Gastroesophageal sphincter (tissue), 3 donors: ENCODE results near the gene SMAD2.

ENCODE experiments used
- EP300 ChIP-seq: sonication (generic); formaldehyde crosslinking; IDR thresholded peaks from one replicate; pipeline ENCODE4 v1.6.1; 2017; ENCODE audit warnings: antibody characterized with exemption, mild to moderate bottlenecking
- TF ChIP-seq, protein P1 (sequence below), 4 experiments: fragments of 200-600 bp in 2 of 4; fragments of 450-650 bp in 2 of 4; sonication (generic) in 1 of 4; IDR thresholded peaks; one replicate each; pipeline ENCODE4 v1.5.1; 2017 to 2019; ENCODE audit warnings: antibody characterized with exemption in 4 of 4, mild to moderate bottlenecking in 2 of 4, moderate library complexity in 2 of 4

DNA sequence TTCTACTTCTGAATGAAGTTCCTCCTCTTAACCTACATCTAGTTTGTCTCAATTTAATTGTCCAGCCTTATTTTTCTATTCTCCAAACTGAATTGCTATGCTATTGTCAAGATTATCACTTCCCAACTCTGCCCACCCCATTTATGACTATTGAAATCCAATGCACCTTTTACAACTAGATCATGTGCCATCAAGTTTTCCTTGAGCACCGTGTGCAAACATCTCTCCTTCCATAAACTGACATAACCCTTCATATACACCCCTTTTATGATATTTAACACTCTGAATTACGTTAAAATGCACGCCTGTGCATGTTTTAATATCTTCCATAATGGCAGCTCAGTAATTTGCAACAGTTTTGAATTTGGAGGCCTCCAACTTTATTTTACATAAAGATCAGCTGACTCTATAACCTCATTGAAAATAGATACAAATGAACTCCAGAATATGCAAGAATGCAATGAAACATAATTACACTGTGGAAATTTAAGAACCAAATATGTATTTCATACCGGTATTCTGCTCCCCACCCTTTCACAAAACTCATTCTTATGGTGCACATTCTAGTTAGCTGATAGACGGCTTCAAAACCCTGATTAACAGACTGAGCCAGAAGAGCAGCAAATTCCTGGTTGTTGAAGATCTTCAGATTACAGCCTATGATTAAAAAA lies 85.5 kb downstream of the SMAD2 start:
- TF ChIP-seq EP300 = no peak
- TF ChIP-seq, protein P1, sequence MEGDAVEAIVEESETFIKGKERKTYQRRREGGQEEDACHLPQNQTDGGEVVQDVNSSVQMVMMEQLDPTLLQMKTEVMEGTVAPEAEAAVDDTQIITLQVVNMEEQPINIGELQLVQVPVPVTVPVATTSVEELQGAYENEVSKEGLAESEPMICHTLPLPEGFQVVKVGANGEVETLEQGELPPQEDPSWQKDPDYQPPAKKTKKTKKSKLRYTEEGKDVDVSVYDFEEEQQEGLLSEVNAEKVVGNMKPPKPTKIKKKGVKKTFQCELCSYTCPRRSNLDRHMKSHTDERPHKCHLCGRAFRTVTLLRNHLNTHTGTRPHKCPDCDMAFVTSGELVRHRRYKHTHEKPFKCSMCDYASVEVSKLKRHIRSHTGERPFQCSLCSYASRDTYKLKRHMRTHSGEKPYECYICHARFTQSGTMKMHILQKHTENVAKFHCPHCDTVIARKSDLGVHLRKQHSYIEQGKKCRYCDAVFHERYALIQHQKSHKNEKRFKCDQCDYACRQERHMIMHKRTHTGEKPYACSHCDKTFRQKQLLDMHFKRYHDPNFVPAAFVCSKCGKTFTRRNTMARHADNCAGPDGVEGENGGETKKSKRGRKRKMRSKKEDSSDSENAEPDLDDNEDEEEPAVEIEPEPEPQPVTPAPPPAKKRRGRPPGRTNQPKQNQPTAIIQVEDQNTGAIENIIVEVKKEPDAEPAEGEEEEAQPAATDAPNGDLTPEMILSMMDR (IDR thresholded peaks at IDR 0.05) = no peak
